Esophagus squamous epithelium (tissue), 5 donors: ENCODE data around the gene NDUFAF7. TPM values are rescaled to one million over a fixed set of nuclear protein-coding genes. Genes with fewer than 3 reads are reported as not detected.
A peak's percentile ranks its signal among the peaks of the same experiment; 100 is the strongest.

Experiments used
- DNase-seq: peaks from one replicate; lab custom pipeline; 2025; lab: John Stamatoyannopoulos, UW
- H3K27ac ChIP-seq, 4 donors: fragments of 200-600 bp; sonication (generic); one replicate each; pipeline ENCODE4 v1.5.1; 2016 to 2019; ENCODE audit warnings: mild to moderate bottlenecking in 1 of 4
- H3K27me3 ChIP-seq, 4 donors: fragments of 200-600 bp; sonication (generic); 1 replicate in 3 of 4; 2 replicates in 1 of 4; pipeline versions ENCODE4 v1.5.1 to v1.6.0; 2017 to 2021; ENCODE audit warnings: antibody characterized with exemption in 1 of 4
- H3K36me3 ChIP-seq, 3 donors: fragments of 200-600 bp; sonication (generic); one replicate each; pipeline ENCODE4 v1.5.1; 2016 to 2019
- H3K4me1 ChIP-seq, 3 donors: fragments of 200-600 bp; sonication (generic); one replicate each; pipeline ENCODE4 v1.5.1; 2017 to 2019
- H3K4me3 ChIP-seq, 4 donors: fragments of 200-600 bp; sonication (generic); 1 replicate in 3 of 4; 2 replicates in 1 of 4; pipeline ENCODE4 v1.5.1; 2016 to 2019; ENCODE audit warnings: mild to moderate bottlenecking in 2 of 4, moderate library complexity in 1 of 4
- H3K9me3 ChIP-seq, 3 donors: fragments of 200-600 bp; sonication (generic); one replicate each; pipeline ENCODE4 v1.5.1; 2016 to 2019
- CTCF ChIP-seq, 6 experiments: fragments of 450-650 bp in 4 of 6; fragments of 200-600 bp in 2 of 6; sonication (generic) in 2 of 6; IDR thresholded peaks; one replicate each; pipeline ENCODE4 v1.5.1; 2016 to 2019; ENCODE audit warnings: antibody characterized with exemption in 6 of 6, mild to moderate bottlenecking in 4 of 6, moderate library complexity in 4 of 6
- POLR2A ChIP-seq, 4 donors: fragments of 450-650 bp; IDR thresholded peaks; one replicate each; pipeline ENCODE4 v1.6.1; 2017; ENCODE audit warnings: antibody characterized with exemption in 4 of 4, mild to moderate bottlenecking in 4 of 4, moderate library complexity in 3 of 4
- WGBS, 2 donors: methylation state at CpG; one replicate each; pipeline ENCODE4 v1.1.5; 2018; 5-methylcytosine and 5-hydroxymethylcytosine counted together
- intact Hi-C: fragments of 100-400 bp; cut with DNase I; formaldehyde crosslinking; loops from one replicate; pipeline ENCODE4 v1.15.0; 2022
- total RNA-seq, 4 donors: library from RNA; depleted of rRNA; stranded (reverse); fragments of >200 nt; gene quantifications; one replicate each; pipeline ENCODE4 v1.1.0, GENCODE V29; 2016
- donor health status: DM: yes; HTN: yes; CAD: no.

Gene NDUFAF7
- 10 to 100 TPM in 1 of 4 donors, 1 to 10 TPM in 3; 8.3 to 12.6 (median 8.9) TPM for total RNA-seq

GRCh38 chr2:37231241-37232130, at the start of gene NDUFAF7, which contains the start of gene CEBPZ:
Gene NDUFAF7 (plus strand): TSS chr2:37231658. CDS start chr2:37231706, 48 bp downstream.
Gene CEBPZ (minus strand): TSS chr2:37231596. CDS start chr2:37231567, 29 bp downstream.
- intact Hi-C loops, result no loop called here
- peaks cover 9 to 48% (median 22%) of the 10 kb centered on the region in 3 donors for H3K4me1 ChIP-seq
- 1% methylated on average over 30 to 37 of the region's 73 CpGs for WGBS, 2 donors
- DNase-seq, result peak; percentile 16
- no peaks in the 10 kb centered on the region for H3K9me3 ChIP-seq
- peak within 1 kb of the TSS; percentile 88 to 96 (median 95) for H3K27ac ChIP-seq
- H3K27me3 ChIP-seq, result no peaks in the 10 kb centered on the region
- peak in 2 of 4 donors; percentile 78 to 80 for TF ChIP-seq POLR2A (IDR thresholded peaks at IDR 0.05)
- peak in 2 of 6 experiments; percentile 4 for TF ChIP-seq CTCF (IDR thresholded peaks at IDR 0.05)
- H3K36me3 ChIP-seq, result peaks cover 8 to 31% (median 8%) of the 10 kb centered on the region in 3 donors
- peak within 1 kb of the TSS; percentile 66 to 96 (median 86) for H3K4me3 ChIP-seq

GRCh38 chr2:37181726-37182684, 49.5 kb upstream of the NDUFAF7 start:
- Histone ChIP-seq H3K27ac (no peak overlapping the region), H3K4me3 (no peak overlapping the region), H3K4me1 (peaks cover 0 to 11% (median 0%) of the 10 kb centered on the region in 3 donors), H3K27me3 (no peaks in the 10 kb centered on the region), H3K9me3 (no peaks in the 10 kb centered on the region), H3K36me3 (no peaks in the 10 kb centered on the region)
- 74 to 76% methylated on average over 16 to 17 of the region's 17 CpGs for WGBS, 2 donors
- TF ChIP-seq POLR2A (IDR thresholded peaks at IDR 0.05) (no peak), CTCF (IDR thresholded peaks at IDR 0.05) (no peak)
- intact Hi-C loops, result no loop called here
- no peak for DNase-seq

- WGBS, 2 donors, result 80 to 84% methylated on average over 2 of the region's 2 CpGs
- Histone ChIP-seq H3K27me3 (no peaks in the 10 kb centered on the region), H3K4me1 (peaks cover 0 to 15% (median 7%) of the 10 kb centered on the region in 3 donors), H3K27ac (peak within 1 kb of the TSS in 3 of 4 donors; percentile 5 to 50 (median 48)), H3K36me3 (no peaks in the 10 kb centered on the region), H3K9me3 (no peaks in the 10 kb centered on the region), H3K4me3 (no peak within 1 kb of the TSS)
- no peak for DNase-seq
- TF ChIP-seq POLR2A (IDR thresholded peaks at IDR 0.05), result no peak
- no peak for TF ChIP-seq CTCF (IDR thresholded peaks at IDR 0.05)
- intact Hi-C loops, result no loop called here
Observed at GRCh38 chr2:37188570-37188969, 42.9 kb upstream of the NDUFAF7 start, which contains the start of gene SULT6B1. Gene SULT6B1 (minus strand): TSS chr2:37188670. CDS start chr2:37188640, 30 bp downstream.

GRCh38 chr2:37189452-37190153, 41.9 kb upstream of the NDUFAF7 start:
- H3K27ac ChIP-seq, result peak overlapping the region; percentile 5 to 50 (median 28)
- H3K36me3 ChIP-seq, result no peaks in the 10 kb centered on the region
- WGBS, 2 donors, result 46 to 61% methylated on average over 4 to 6 of the region's 6 CpGs
- no peak overlapping the region for H3K4me3 ChIP-seq
- intact Hi-C loops, result no loop called here
- H3K9me3 ChIP-seq, result no peaks in the 10 kb centered on the region
- no peak for DNase-seq
- TF ChIP-seq CTCF (IDR thresholded peaks at IDR 0.05), result peak in 1 of 6 experiments; percentile 19
- no peak for TF ChIP-seq POLR2A (IDR thresholded peaks at IDR 0.05)
- H3K4me1 ChIP-seq, result peaks cover 0 to 15% (median 7%) of the 10 kb centered on the region in 3 donors
- H3K27me3 ChIP-seq, result no peaks in the 10 kb centered on the region
